ENCODE results near the gene NREP.

DNA sequence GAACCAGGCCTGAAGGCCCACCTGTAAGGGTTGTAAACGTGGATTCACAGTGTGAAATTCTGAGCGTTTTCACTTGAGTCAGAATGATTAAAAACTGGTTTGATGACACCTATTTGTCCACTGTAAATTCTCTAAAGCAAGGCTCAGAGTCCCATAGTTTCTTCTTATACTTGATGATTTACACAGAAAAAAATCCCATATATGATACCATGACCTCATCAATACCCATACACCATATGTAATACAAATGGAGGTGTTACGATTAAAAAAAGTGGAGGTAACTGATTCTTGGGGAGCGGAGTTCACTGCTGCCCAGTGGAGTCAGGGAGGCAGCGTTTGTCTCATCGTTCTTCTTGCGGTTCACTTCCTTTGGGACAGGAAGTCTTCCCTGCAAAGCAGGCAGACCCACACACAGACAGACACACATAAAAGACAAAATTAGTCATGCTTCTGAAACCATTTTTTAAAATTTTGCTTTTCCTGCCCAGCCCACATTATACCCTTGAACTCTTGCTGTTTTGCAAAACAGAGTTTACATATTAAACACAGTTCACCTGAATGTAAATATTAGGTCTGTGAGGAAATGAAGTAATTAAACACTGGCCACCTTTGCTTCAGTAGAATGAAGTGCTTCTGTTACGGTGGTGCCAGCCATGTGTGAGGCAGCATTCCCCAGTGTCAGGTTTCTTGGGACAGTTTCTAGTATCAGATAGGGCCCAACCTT is 26.2 kb downstream of the NREP start:
- no peak for TF ChIP-seq POLR2A (IDR thresholded peaks at IDR 0.05; ENCODE audit: low read length)
- no peak for TF ChIP-seq GATA1 (IDR thresholded peaks at IDR 0.05; ENCODE audit: low read depth, low read length)

Measured in erythroblast (primary cell).